GM12878 (cell line): ENCODE data around the gene MRPL36. TPM values are rescaled to one million over a fixed set of nuclear protein-coding genes. Genes with fewer than 3 reads are reported as not detected.

ENCODE experiments used
- ATAC-seq: fragments of 200-7000 bp; cut with Tn5 transposase; 3 replicates; pipeline ENCODE4 v1.9.1; 2020; ENCODE audit warnings: mild to moderate bottlenecking, moderate library complexity
- BruUV-seq: library from RNA; stranded (reverse); fragments of 400-500 nt; replicated peaks from 2 replicates; lab custom pipeline; 2021; lab: Mats Ljungman, UMichigan
- CTCF ChIA-PET: fragments of 300-600 bp; sonication (Branson Sonifier 250); formaldehyde crosslinking; extraction: SDS; loops from one replicate; lab custom pipeline; 2021; ENCODE audit warnings: inconsistent platforms; lab: Yijun Ruan, JAX
- POLR2A ChIA-PET: fragments of 350-600 bp; formaldehyde crosslinking; extraction: SDS; loops from one replicate; lab custom pipeline; 2021; ENCODE audit warnings: inconsistent platforms; lab: Charles Lee
- RAD21 ChIA-PET: fragments of 300-600 bp; sonication (Branson Sonifier 250); formaldehyde crosslinking; loops from one replicate; lab custom pipeline; 2023; ENCODE audit warnings: antibody characterized with exemption; ENCODE audit not compliant: unreplicated experiment; lab: Charles Lee
- SMC1A ChIA-PET: fragments of 300-600 bp; sonication (Branson Sonifier 250); formaldehyde crosslinking; loops from one replicate; lab custom pipeline; 2023; ENCODE audit not compliant: unreplicated experiment, uncharacterized antibody; lab: Charles Lee
- DNase-seq: peaks from one replicate; pipeline ENCODE4 v3.0.0-alpha.2; 2011; ENCODE audit warnings: low read depth, low spot score
- FAIRE-seq: peaks from 3 replicates; lab custom pipeline; 2011; peaks lifted over from hg19 to GRCh38; lab: Jason Lieb, UNC
- H2AFZ ChIP-seq: 2 replicates; pipeline ENCODE4 v1.6.0; 2011; ENCODE audit warnings: low read depth, low read length, control low read depth; ENCODE audit not compliant: control insufficient read depth
- H3K27ac ChIP-seq: 2 replicates; pipeline ENCODE4 v1.5.1; 2011; ENCODE audit warnings: control low read depth; ENCODE audit not compliant: control insufficient read depth, insufficient read depth
- H3K27me3 ChIP-seq, 2 experiments: replicated peaks in 1 of 2; 2 replicates each; pipeline versions ENCODE4 v1.6.0 to v1.6.1; 2011; ENCODE audit warnings: low read length in 1 of 2; ENCODE audit not compliant: control insufficient read depth in 2 of 2, insufficient read depth in 2 of 2
- H3K36me3 ChIP-seq, 2 experiments: 2 replicates each; pipeline ENCODE4 v1.5.1; 2011; ENCODE audit warnings: low read length in 1 of 2; ENCODE audit not compliant: control insufficient read depth in 2 of 2, insufficient read depth in 2 of 2
- H3K4me1 ChIP-seq: 2 replicates; pipeline ENCODE4 v1.6.1; 2011; ENCODE audit warnings: mild to moderate bottlenecking, low read length, moderate library complexity, mixed read lengths; ENCODE audit not compliant: control insufficient read depth, insufficient read depth
- H3K4me2 ChIP-seq: 2 replicates; pipeline ENCODE4 v1.6.0; 2011; ENCODE audit warnings: control low read depth; ENCODE audit not compliant: control insufficient read depth, insufficient read depth
- H3K4me3 ChIP-seq: fragments of 200-600 bp; sonication (generic); 2 replicates; pipeline ENCODE4 v1.5.1; 2016
- H3K79me2 ChIP-seq: 2 replicates; pipeline ENCODE4 v1.6.0; 2011; ENCODE audit warnings: low read length; ENCODE audit not compliant: control insufficient read depth, insufficient read depth
- H3K9ac ChIP-seq: 2 replicates; pipeline ENCODE4 v1.8.0; 2011; ENCODE audit warnings: low read length, control low read depth, mixed read lengths; ENCODE audit not compliant: control insufficient read depth, insufficient read depth
- H3K9me3 ChIP-seq: replicated peaks from 3 replicates; pipeline ENCODE4 v1.5.1; 2011; ENCODE audit warnings: mild to moderate bottlenecking, low read length; ENCODE audit not compliant: control insufficient read depth, insufficient read depth
- H4K20me1 ChIP-seq: 2 replicates; pipeline ENCODE4 v1.6.0; 2011; ENCODE audit not compliant: control insufficient read depth, insufficient read depth
- DPF2 ChIP-seq: fragments of 450-650 bp; IDR thresholded peaks from 2 replicates; pipeline ENCODE4 v1.6.1; 2017; ENCODE audit warnings: mild to moderate bottlenecking
- EP300 ChIP-seq, 2 experiments: fragments of 150-350 bp in 1 of 2; IDR thresholded peaks; 2 replicates each; pipeline ENCODE4 v1.6.1; 2011 to 2012; ENCODE audit warnings: low read depth in 2 of 2, low read length in 2 of 2, borderline replicate concordance in 1 of 2, improper control_type of control experiment in 1 of 2, inconsistent platforms in 1 of 2; ENCODE audit not compliant: control insufficient read depth in 1 of 2
- FOXM1 ChIP-seq: IDR thresholded peaks from 2 replicates; pipeline ENCODE4 v1.6.1; 2012; ENCODE audit warnings: low read depth, mild to moderate bottlenecking, inconsistent platforms, low read length, moderate library complexity
- ZNF274 ChIP-seq: IDR thresholded peaks from one replicate; pipeline ENCODE4 v1.8.0; 2011; ENCODE audit not compliant: insufficient read length, insufficient read depth
- ZNF622 ChIP-seq: fragments of 450-650 bp; IDR thresholded peaks from 2 replicates; pipeline ENCODE4 v1.6.1; 2017; ENCODE audit warnings: mild to moderate bottlenecking, inconsistent platforms
- ZSCAN29 ChIP-seq: fragments of 450-650 bp; IDR thresholded peaks from 2 replicates; pipeline ENCODE4 v1.6.1; 2017; ENCODE audit warnings: mild to moderate bottlenecking, moderate library complexity
- WGBS: methylation state at CpG from one replicate; pipeline ENCODE4 v1.1.6; 2016; ENCODE audit warnings: low lambda C conversion rate; ENCODE audit not compliant: insufficient replicate concordance, insufficient coverage; ENCODE audit errors: missing lambda C conversion rate; 5-methylcytosine and 5-hydroxymethylcytosine counted together
- in situ Hi-C: fragments of 300-500 bp; cut with MboI; formaldehyde crosslinking; loops from 9 replicates; pipeline ENCODE4 v1.14.3; 2018; ENCODE audit warnings: mixed read lengths
- intact Hi-C: fragments of 100-400 bp; cut with micrococcal nuclease; formaldehyde crosslinking; loops from one replicate; pipeline ENCODE4 v1.14.2; 2022; ENCODE audit not compliant: unreplicated experiment
- polyA plus RNA-seq, 11 experiments: library from polyadenylated mRNA; depleted of rRNA in 4 of 11; unstranded in 6 of 11; stranded (reverse) in 5 of 11; fragments of >200 nt; fragmentation: Nextera tagmentation in 4 of 11; fragmentation: Illumina TruSeq in 1 of 11; extraction: Ambion mirVana in 4 of 11; extraction: Trizol in 1 of 11; gene quantifications; 1 replicate in 1 of 11; 2 replicates in 10 of 11; pipeline versions ENCODE4 v1.2.1 to v1.2.3, GENCODE V29; 2011 to 2016; ENCODE audit warnings: inconsistent platforms in 2 of 11, missing spikeins in 2 of 11, low read depth in 1 of 11
- total RNA-seq, 4 experiments: library from RNA; depleted of rRNA in 3 of 4; stranded (reverse); fragments of >200 nt in 3 of 4; fragmentation: Illumina TruSeq in 1 of 4; extraction: Trizol in 1 of 4; gene quantifications; 2 replicates each; pipeline versions ENCODE4 v1.2.1 to v1.2.3, GENCODE V29; 2013 to 2021
- TF ChIP-seq, protein P1 (sequence below): IDR thresholded peaks from 2 replicates; pipeline ENCODE4 v1.6.1; 2011; ENCODE audit warnings: borderline replicate concordance, low read depth, mild to moderate bottlenecking, moderate library complexity, mixed read lengths, low read length; ENCODE audit not compliant: insufficient read depth; ENCODE audit errors: extremely low read length
- TF ChIP-seq, protein P2 (sequence below): IDR thresholded peaks from 2 replicates; pipeline ENCODE4 v1.6.1; 2012; ENCODE audit warnings: low read depth, low read length, improper control_type of control experiment
- TF ChIP-seq, protein P3 (sequence below): IDR thresholded peaks from 2 replicates; pipeline ENCODE4 v1.6.1; 2011; ENCODE audit warnings: low read depth, low read length, improper control_type of control experiment, borderline replicate concordance
- TF ChIP-seq, protein P4 (sequence below): IDR thresholded peaks from 2 replicates; pipeline ENCODE4 v1.6.1; 2012; ENCODE audit warnings: improper control_type of control experiment, low read depth, low read length; ENCODE audit not compliant: insufficient replicate concordance

Gene MRPL36
- total and polyA plus RNA-seq, 10 of the 15 experiments (the other 5 are each of a cell fraction or from before 2014, with no cell fraction given) = 89.2 to 559 (median 152) TPM

DNA sequence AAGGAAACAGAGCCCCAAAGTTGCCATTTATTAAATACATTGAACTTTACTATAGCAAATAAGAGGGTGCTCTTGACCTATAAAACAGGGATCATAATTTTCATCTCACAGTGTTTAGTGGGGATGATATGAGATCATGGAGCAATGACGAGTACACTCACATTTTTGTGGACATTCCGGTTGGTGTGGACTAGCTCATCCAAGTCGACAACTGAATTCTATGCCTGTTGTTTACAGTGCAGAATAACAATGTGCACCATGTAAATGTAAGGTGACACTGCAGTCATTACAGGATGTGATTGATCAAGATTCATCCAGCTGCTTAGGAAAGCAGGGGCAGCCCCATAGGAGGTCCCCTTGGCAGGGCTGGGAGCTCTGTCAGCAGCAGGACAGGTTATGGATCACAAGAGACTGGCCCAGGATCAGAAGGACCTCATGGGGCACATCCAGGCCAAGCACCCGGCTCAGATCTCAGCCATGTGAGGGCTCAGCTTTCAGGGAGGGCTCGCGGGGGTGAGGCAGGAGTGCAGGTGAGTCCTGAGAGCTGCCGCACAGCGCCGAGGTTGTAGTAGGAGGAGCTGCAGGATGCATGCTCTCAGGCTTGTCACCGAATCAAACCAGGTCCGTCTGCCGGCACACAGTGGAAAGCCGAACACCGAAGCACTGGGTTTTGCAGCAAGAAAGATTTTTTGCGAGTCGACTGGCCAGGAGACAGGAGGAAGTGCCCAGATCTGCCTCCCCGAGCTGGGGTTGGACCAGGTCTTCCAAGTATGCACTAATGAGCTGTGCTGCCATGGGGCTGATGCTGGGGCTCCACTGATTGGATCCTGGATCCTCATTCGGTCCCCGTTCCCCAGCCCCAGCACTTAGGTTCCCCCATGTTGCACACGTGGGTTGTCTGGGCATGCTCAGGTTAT lies 28.2 kb downstream of the MRPL36 start:
- Histone ChIP-seq H3K27ac (no peak overlapping the region), H3K36me3 (no peaks in the 10 kb centered on the region), H4K20me1 (no peaks in the 10 kb centered on the region), H3K4me3 (no peak overlapping the region), H3K4me1 (no peaks in the 10 kb centered on the region; the same call in 1 of the 2 replicates), H2AFZ (no peak overlapping the region), H3K27me3 (no peaks in the 10 kb centered on the region), H3K9me3 (no peaks in the 10 kb centered on the region), H3K9ac (no peak overlapping the region), H3K79me2 (no peaks in the 10 kb centered on the region), H3K4me2 (no peak overlapping the region)
- in situ Hi-C loops = no loop called here
- ChIA-PET CTCF (interaction anchor here (0.9 to 2.7 kb wide), 2 partner anchors 30 to 33 kb away, joined by 3 to 18 read pairs; partner anchors contain the start of genes MRPL36 and NDUFS6), POLR2A (interaction anchor here (1.8 kb wide), 1 partner anchor 28 kb away, joined by 6 read pairs; the partner anchor contains the start of gene MRPL36), SMC1A (interaction anchor here (1.1 to 2.6 kb wide), 4 partner anchors 7 to 21 kb away, joined by 3 to 11 read pairs (median 6); no protein-coding TSS in a partner anchor), RAD21 (no interaction called here)
- DNase-seq (no peak), FAIRE-seq (no peak), ATAC-seq (no peak)
- intact Hi-C loops = no loop called here
- BruUV-seq = no TSS peak
- WGBS = 56% methylated on average over 20 of the region's 20 CpGs
- TF ChIP-seq, protein P1, sequence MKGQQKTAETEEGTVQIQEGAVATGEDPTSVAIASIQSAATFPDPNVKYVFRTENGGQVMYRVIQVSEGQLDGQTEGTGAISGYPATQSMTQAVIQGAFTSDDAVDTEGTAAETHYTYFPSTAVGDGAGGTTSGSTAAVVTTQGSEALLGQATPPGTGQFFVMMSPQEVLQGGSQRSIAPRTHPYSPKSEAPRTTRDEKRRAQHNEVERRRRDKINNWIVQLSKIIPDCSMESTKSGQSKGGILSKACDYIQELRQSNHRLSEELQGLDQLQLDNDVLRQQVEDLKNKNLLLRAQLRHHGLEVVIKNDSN = no peak
- TF ChIP-seq DPF2 (no peak), ZNF622 (no peak), ZNF274 (no peak), FOXM1 (no peak), ZSCAN29 (no peak), EP300 (IDR thresholded peaks at IDR 0.05; ENCODE audit: borderline replicate concordance in 1 of 2, control insufficient read depth in 1 of 2, low read depth in 2 of 2, low read length in 2 of 2) (no peak)
- TF ChIP-seq, protein P2, sequence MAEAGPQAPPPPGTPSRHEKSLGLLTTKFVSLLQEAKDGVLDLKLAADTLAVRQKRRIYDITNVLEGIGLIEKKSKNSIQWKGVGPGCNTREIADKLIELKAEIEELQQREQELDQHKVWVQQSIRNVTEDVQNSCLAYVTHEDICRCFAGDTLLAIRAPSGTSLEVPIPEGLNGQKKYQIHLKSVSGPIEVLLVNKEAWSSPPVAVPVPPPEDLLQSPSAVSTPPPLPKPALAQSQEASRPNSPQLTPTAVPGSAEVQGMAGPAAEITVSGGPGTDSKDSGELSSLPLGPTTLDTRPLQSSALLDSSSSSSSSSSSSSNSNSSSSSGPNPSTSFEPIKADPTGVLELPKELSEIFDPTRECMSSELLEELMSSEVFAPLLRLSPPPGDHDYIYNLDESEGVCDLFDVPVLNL = no peak
- TF ChIP-seq, protein P3, sequence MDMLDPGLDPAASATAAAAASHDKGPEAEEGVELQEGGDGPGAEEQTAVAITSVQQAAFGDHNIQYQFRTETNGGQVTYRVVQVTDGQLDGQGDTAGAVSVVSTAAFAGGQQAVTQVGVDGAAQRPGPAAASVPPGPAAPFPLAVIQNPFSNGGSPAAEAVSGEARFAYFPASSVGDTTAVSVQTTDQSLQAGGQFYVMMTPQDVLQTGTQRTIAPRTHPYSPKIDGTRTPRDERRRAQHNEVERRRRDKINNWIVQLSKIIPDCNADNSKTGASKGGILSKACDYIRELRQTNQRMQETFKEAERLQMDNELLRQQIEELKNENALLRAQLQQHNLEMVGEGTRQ = no peak
- TF ChIP-seq, protein P4, sequence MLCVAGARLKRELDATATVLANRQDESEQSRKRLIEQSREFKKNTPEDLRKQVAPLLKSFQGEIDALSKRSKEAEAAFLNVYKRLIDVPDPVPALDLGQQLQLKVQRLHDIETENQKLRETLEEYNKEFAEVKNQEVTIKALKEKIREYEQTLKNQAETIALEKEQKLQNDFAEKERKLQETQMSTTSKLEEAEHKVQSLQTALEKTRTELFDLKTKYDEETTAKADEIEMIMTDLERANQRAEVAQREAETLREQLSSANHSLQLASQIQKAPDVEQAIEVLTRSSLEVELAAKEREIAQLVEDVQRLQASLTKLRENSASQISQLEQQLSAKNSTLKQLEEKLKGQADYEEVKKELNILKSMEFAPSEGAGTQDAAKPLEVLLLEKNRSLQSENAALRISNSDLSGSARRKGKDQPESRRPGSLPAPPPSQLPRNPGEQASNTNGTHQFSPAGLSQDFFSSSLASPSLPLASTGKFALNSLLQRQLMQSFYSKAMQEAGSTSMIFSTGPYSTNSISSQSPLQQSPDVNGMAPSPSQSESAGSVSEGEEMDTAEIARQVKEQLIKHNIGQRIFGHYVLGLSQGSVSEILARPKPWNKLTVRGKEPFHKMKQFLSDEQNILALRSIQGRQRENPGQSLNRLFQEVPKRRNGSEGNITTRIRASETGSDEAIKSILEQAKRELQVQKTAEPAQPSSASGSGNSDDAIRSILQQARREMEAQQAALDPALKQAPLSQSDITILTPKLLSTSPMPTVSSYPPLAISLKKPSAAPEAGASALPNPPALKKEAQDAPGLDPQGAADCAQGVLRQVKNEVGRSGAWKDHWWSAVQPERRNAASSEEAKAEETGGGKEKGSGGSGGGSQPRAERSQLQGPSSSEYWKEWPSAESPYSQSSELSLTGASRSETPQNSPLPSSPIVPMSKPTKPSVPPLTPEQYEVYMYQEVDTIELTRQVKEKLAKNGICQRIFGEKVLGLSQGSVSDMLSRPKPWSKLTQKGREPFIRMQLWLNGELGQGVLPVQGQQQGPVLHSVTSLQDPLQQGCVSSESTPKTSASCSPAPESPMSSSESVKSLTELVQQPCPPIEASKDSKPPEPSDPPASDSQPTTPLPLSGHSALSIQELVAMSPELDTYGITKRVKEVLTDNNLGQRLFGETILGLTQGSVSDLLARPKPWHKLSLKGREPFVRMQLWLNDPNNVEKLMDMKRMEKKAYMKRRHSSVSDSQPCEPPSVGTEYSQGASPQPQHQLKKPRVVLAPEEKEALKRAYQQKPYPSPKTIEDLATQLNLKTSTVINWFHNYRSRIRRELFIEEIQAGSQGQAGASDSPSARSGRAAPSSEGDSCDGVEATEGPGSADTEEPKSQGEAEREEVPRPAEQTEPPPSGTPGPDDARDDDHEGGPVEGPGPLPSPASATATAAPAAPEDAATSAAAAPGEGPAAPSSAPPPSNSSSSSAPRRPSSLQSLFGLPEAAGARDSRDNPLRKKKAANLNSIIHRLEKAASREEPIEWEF = no peak
